Keratinocyte (primary cell): ENCODE measurements around the gene ZNF433.

Experiments
- CTCF ChIP-seq, 3 experiments: IDR thresholded peaks in 1 of 3; conservative IDR thresholded peaks in 1 of 3; optimal IDR thresholded peaks in 1 of 3; 2 replicates in 2 of 3; 3 replicates in 1 of 3; pipeline versions ENCODE3 to v1.5.1; 2011; ENCODE audit warnings: low read length in 3 of 3, mild to moderate bottlenecking in 3 of 3, moderate library complexity in 2 of 3, control low read depth in 1 of 3, inconsistent platforms in 1 of 3; ENCODE audit not compliant: insufficient read depth in 2 of 3; ENCODE audit errors: extremely low read depth in 1 of 3
- EZH2 ChIP-seq: IDR thresholded peaks from one replicate; pipeline ENCODE4 v1.6.1; 2012; ENCODE audit warnings: inconsistent platforms, mild to moderate bottlenecking, low read length, moderate library complexity

- no peak for TF ChIP-seq CTCF (optimal IDR thresholded peaks at IDR 0.05 in 1 of 3, IDR thresholded peaks at IDR 0.05 in 1 of 3, conservative IDR thresholded peaks at IDR 0.05 in 1 of 3; ENCODE audit: extremely low read depth in 1 of 3, insufficient read depth in 2 of 3, low read length in 3 of 3)
- TF ChIP-seq EZH2: no peak
Measured at GRCh38 chr19:12077375-12077774, 41.9 kb upstream of the ZNF433 start.
